Kasumi-1 (cell line): ENCODE data around the gene LGSN.
"Not testable (repeated sequence)": the region's sequence is repeated elsewhere in the genome, so short reads cannot be mapped to it uniquely, and the experiment has no call there.

ENCODE experiments used
- DNase-seq, 2 experiments: peaks; one replicate each; lab custom pipeline; 2025; lab: John Stamatoyannopoulos, UW

The LGSN gene, protein sequence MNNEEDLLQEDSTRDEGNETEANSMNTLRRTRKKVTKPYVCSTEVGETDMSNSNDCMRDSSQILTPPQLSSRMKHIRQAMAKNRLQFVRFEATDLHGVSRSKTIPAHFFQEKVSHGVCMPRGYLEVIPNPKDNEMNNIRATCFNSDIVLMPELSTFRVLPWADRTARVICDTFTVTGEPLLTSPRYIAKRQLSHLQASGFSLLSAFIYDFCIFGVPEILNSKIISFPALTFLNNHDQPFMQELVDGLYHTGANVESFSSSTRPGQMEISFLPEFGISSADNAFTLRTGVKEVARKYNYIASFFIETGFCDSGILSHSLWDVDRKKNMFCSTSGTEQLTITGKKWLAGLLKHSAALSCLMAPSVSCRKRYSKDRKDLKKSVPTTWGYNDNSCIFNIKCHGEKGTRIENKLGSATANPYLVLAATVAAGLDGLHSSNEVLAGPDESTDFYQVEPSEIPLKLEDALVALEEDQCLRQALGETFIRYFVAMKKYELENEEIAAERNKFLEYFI

GRCh38 chr6:63319939-63320338 is at the start of gene LGSN:
Gene LGSN, minus strand, starts transcription at chr6:63319983. Its CDS starts 40 bp downstream, at chr6:63319943.
- no peak for DNase-seq

DNA sequence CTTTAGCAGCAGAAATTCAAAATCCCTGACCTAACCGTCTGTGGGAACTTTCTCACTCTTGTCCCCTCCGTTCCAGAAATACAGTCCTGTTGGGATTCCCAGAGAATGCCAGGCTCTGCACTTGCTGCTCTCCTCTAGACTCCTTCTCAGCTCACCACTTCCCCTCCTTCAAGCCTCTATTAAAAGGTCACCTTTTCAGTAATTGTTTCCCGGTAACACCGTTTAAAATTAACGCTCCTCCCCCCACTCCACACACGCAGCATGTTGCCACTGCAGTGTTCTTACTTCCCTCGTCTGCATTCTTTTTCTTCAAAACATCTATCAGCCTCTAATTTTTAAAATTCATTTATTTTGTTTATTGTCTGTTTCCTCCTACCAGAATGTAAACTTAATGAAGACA is 48.6 kb upstream of the LGSN start:
- no peak for DNase-seq

GRCh38 chr6:63362500-63363120 is 42.8 kb upstream of the LGSN start:
- DNase-seq, result not testable (repeated sequence)

DNA sequence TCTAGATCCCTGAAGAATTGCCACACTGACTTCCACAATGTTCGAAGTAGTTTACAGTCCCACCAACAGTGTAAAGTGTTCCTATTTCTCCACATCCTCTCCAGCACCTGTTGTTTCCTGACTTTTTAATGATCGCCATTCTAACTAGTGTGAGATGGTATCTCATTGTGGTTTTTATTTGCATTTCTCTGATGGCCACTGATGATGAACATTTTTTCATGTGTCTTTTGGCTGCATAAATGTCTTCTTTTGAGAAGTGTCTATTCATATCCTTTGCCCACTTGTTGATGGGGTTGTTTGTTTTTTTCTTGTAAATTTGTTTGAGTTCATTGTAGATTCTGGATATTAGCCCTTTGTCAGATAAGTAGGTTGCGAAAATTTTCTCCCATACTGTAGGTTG is 37.6 kb upstream of the LGSN start:
- DNase-seq, result not testable (repeated sequence)

DNA sequence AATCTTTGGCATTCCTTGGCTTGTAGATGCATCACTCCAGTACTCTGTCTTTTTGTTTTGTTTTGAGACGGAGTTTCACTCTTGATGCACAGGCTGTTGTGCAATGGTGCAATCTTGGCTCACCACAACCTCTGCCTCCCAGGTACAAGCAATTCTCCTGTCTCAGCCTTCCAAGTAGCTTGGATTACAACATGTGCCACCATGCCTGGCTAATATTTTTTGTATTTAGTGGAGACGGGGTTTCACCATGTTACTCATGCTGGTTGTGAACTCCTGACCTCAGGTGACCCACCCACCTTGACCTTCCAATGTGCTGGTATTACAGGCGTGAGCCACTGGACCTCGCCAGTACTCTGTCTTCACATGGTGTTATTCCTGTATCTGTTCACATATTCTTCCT is 35.8 kb upstream of the LGSN start:
- DNase-seq, result no peak

GRCh38 chr6:63353286-63353630 is 33.5 kb upstream of the LGSN start:
- no peak for DNase-seq

- peak; percentile 95 to 98 for DNase-seq
Observed at GRCh38 chr6:63352544-63353285, 32.9 kb upstream of the LGSN start.

GRCh38 chr6:63352069-63352543 is 32.3 kb upstream of the LGSN start:
- peak; percentile 46 to 51 for DNase-seq

- DNase-seq, result no peak
Observed at GRCh38 chr6:63349401-63349800, 29.6 kb upstream of the LGSN start.

GRCh38 chr6:63348836-63349235 is 29.1 kb upstream of the LGSN start:
- DNase-seq, result no peak

- no peak for DNase-seq
Observed at GRCh38 chr6:63347599-63347998, 27.8 kb upstream of the LGSN start.

- DNase-seq, result no peak
Observed at GRCh38 chr6:63346217-63346835, 26.5 kb upstream of the LGSN start.

DNA sequence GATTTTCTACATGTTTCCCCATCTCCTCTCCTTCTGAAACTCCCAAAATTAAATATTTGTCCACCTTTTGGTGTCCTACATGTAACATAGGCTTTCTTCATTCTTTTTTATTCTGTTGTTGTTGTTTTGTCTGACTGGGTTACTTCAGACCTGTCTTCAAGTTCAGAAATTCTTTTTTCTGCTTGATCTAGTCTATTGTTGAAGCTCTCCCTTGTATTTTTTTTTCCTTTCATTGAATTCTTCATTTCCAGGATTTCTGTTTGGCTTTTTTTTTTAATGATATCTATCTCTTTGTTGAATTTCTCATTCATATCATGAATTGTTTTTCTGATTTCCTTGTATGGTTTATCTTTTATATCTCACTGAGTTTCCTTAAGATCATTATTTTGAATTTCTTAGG is 20.6 kb upstream of the LGSN start:
- DNase-seq, result no peak

DNA sequence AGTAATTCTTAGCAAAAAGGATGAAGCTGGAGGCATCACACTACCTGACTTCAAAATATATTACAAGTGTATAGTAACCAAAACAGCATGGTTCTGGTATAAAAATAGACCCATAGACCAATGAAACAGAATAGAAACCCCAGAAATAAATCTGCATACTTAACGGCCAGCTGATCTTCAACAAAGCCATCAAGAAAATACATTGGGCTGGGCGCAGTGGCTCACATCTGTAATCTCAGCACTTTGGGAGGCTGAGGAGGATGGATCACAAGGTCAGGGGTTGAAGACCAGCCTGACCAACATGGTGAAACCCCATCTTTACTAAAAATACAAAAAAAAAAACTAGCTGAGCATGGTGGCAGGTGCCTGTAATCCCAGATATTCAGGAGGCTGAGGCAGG is 14.9 kb upstream of the LGSN start:
- DNase-seq, result not testable (repeated sequence)

GRCh38 chr6:63333440-63333839 is 13.7 kb upstream of the LGSN start:
- DNase-seq, result no peak

DNA sequence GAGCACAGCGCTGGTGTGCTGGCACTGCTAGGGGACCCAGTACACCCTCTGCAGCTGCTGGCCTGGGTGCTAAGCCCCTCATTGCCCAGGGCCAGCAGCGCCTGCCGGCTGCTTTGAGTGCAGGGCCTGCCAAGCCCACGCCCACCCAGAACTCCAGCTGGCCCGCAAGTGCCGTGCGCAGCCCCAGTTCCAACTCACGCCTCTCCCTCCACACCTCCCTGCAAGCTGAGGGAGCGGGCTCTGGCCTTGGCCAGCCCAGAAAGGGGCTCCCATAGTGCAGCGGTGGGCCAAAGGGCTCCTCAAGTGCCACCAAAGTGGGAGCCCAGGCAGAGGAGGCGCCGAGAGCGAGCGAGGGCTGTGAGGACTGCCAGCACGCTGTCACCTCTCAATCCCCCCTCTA is 6.8 kb upstream of the LGSN start:
- not testable (repeated sequence) for DNase-seq

GRCh38 chr6:63322981-63323380 is 3.2 kb upstream of the LGSN start:
- no peak for DNase-seq

DNA sequence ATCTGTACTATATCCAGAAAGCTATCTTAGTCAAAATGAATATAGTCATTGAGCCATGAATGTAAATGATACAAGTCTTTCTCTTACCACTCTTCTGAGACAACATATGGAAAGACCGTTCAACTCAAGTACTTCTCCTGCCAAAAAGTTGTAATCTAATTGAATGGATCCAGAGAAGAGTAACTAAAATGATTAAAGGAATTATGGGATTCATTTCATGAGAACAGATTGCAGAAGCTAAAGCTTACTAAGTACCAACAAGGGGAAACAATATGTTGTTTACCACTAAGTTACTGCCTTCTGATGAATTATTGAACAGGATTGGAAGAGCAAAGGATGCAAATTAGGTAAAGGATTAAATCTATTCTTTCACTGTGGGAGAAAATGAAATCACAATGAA is 2.0 kb upstream of the LGSN start:
- no peak for DNase-seq

DNA sequence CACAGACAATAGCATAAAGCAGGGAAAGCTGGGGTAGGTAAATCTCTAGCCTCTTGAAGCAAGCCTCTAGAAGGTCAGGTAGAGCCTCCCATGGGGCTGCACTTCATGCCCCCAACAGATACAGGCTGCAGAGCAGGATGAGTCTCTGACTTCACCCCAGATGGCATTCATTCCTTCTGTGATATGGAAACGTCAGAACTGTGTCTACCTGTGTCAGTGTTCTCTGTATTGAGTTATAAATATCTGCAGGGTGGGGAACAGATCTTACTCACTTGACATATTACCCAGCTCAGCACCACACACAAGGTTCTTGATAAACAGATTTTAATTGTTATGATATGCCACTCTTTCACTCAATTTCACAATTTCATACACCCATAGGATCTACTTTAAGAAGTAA is 2.1 kb downstream of the LGSN start:
- no peak for DNase-seq

DNA sequence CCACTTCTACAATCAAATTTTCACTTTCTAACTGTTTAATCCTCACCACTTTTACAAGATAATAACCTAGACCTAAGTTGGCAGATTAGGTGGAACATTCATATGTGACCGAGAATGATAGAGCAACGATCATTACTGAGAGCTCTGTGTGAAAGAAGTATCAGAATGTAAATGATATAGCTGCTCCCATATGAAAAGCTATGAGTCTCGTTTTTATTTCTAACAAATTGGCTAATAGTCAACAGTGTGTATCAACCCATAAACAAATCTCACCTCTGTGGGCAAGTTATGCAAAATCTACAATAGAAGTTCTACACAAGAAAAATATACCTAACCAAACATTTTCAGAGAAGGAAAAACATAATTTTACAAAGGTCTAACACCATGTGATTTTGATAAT is 3.7 kb downstream of the LGSN start:
- DNase-seq, result no peak

DNA sequence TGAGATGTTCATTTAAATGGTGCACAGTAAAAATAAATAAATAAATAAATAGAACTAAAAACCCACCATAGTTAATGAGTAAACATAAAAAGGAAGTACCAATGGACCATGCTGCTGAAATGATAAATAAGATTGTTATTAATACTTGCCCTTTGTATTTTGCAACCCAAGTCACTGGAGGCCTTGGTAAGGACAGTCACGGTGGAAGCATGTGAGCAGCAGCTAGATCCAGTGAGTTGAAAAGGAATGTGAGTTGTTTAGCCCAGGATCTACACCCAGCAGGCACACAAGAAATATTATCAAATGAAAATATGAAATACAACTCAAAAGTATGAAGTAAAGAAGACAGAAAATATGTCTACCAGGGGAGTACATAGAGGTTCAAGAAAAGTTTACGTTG is 6.7 kb downstream of the LGSN start:
- no peak for DNase-seq

DNA sequence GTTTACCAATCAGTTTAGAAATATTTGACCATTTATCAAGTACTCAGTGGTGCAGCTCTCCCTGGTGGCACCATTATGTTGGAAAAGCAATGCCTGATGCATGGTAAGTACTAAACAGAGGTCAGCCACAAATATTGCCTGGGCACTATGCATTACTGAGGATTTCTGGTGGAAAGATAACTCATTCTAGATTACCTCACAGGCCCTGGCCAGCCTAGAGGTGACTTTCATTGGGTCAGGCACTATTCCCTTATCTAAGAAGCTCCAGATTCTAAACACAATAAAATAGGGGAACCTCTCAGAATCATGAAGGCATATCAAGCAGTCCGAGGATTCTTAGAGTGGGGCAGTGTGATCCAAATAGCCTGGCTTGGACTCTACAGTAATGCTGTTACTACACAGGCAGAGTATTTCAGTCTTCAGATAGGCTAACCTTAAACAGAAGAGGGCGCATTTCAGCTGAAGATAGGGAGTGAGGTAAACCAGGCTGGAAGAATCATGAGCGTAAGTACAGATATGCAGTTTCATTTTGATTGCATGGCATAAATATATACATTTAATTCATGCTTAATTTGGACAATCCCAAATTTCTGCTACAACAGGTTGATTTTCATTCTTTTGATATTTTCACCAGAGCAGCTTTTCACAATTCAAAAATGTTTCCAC is 12.1 kb downstream of the LGSN start:
- DNase-seq, result peak; percentile 79 to 84
